Esophagus (tissue), 2 donors: ENCODE results near the gene NCOA7. TPM values are rescaled to one million over a fixed set of nuclear protein-coding genes. Genes with fewer than 3 reads are reported as not detected.
"Not testable (repeated sequence)": the region's sequence is repeated elsewhere in the genome, so short reads cannot be mapped to it uniquely, and the experiment has no call there.

Experiments used
- H3K27ac ChIP-seq, 2 donors: one replicate each; pipeline ENCODE4 v1.5.1; 2013; ENCODE audit warnings: low read depth in 2 of 2, mild to moderate bottlenecking in 2 of 2, inconsistent platforms in 1 of 2, low read length in 1 of 2, moderate library complexity in 1 of 2
- H3K27me3 ChIP-seq, 2 donors: one replicate each; pipeline ENCODE4 v1.6.1; 2013; ENCODE audit warnings: low read length in 2 of 2, control low read depth in 1 of 2, mild to moderate bottlenecking in 1 of 2; ENCODE audit not compliant: insufficient read depth in 2 of 2, control insufficient read depth in 1 of 2
- H3K36me3 ChIP-seq, 2 donors: one replicate each; pipeline ENCODE4 v1.6.1; 2013; ENCODE audit warnings: low read length in 1 of 2; ENCODE audit not compliant: control insufficient read depth in 2 of 2, insufficient read depth in 2 of 2
- H3K4me1 ChIP-seq, 2 donors: one replicate each; pipeline ENCODE4 v1.6.1; 2013; ENCODE audit warnings: low read length in 1 of 2; ENCODE audit not compliant: control insufficient read depth in 2 of 2, insufficient read depth in 2 of 2
- H3K4me3 ChIP-seq, 2 donors: one replicate each; pipeline ENCODE4 v1.5.1; 2013; ENCODE audit warnings: low read length in 2 of 2, mild to moderate bottlenecking in 2 of 2, low read depth in 1 of 2, moderate library complexity in 1 of 2
- H3K9me3 ChIP-seq, 2 donors: one replicate each; pipeline ENCODE4 v1.6.1; 2013; ENCODE audit warnings: mild to moderate bottlenecking in 2 of 2, low read depth in 1 of 2, low read length in 1 of 2, moderate library complexity in 1 of 2; ENCODE audit not compliant: control insufficient read depth in 2 of 2, insufficient read depth in 1 of 2
- WGBS, 2 donors: extraction: QIAGEN DNeasy Blood & Tissue Kit; methylation state at CpG; one replicate each; pipeline ENCODE4 v1.1.7; 2013; 5-methylcytosine and 5-hydroxymethylcytosine counted together
- polyA plus RNA-seq, 2 donors: library from polyadenylated mRNA; stranded (reverse); fragments of 200-250 nt; gene quantifications; one replicate each; pipeline ENCODE4 v1.2.3, GENCODE V29; 2013
- donor health status: healthy with polysubstance abuse.
- donor health status: Bipolar disorder and iron deficiency.

Gene NCOA7
- polyA plus RNA-seq, 2 donors: 9.3 to 24.1 TPM

- not testable (repeated sequence) for H3K27me3 ChIP-seq, H3K27ac ChIP-seq, H3K4me1 ChIP-seq, H3K36me3 ChIP-seq, H3K9me3 ChIP-seq, H3K4me3 ChIP-seq
- 77 to 79% methylated on average over 14 of the region's 14 CpGs for WGBS, 2 donors
Measured at GRCh38 chr6:125776107-125776826, 14.5 kb upstream of the NCOA7 start.

- Histone ChIP-seq H3K27ac (peak overlapping the region; percentile 96 to 99), H3K27me3 (no peaks in the 10 kb centered on the region), H3K4me1 (no peaks in the 10 kb centered on the region), H3K36me3 (no peaks in the 10 kb centered on the region), H3K9me3 (no peaks in the 10 kb centered on the region), H3K4me3 (peak overlapping the region; percentile 58 to 77)
- WGBS, 2 donors: 13 to 14% methylated on average over 17 of the region's 17 CpGs
Measured at GRCh38 chr6:125779924-125780539, 10.7 kb upstream of the NCOA7 start.

- no peaks in the 10 kb centered on the region for H3K36me3 ChIP-seq
- no peaks in the 10 kb centered on the region for H3K9me3 ChIP-seq
- H3K27me3 ChIP-seq: no peaks in the 10 kb centered on the region
- no peaks in the 10 kb centered on the region for H3K4me1 ChIP-seq
- peak overlapping the region; percentile 96 to 99 for H3K27ac ChIP-seq
- 0% methylated on average over 28 of the region's 28 CpGs for WGBS, 2 donors
- peak overlapping the region; percentile 58 to 77 for H3K4me3 ChIP-seq
Measured at GRCh38 chr6:125780540-125781313, 10.0 kb upstream of the NCOA7 start.

GRCh38 chr6:125781314-125781868 lies 9.4 kb upstream of the NCOA7 start:
- Histone ChIP-seq H3K4me3 (peak overlapping the region; percentile 58 to 77), H3K9me3 (no peaks in the 10 kb centered on the region), H3K4me1 (no peaks in the 10 kb centered on the region), H3K27ac (peak overlapping the region; percentile 96 to 99), H3K27me3 (no peaks in the 10 kb centered on the region), H3K36me3 (no peaks in the 10 kb centered on the region)
- WGBS, 2 donors: 0 to 1% methylated on average over 3 of the region's 3 CpGs

- H3K36me3 ChIP-seq: no peaks in the 10 kb centered on the region
- H3K4me1 ChIP-seq: no peaks in the 10 kb centered on the region
- WGBS, 2 donors: 50 to 64% methylated on average over 2 of the region's 2 CpGs
- no peaks in the 10 kb centered on the region for H3K27me3 ChIP-seq
- no peaks in the 10 kb centered on the region for H3K9me3 ChIP-seq
- H3K4me3 ChIP-seq: no peak overlapping the region
- no peak overlapping the region for H3K27ac ChIP-seq
Measured at GRCh38 chr6:125784365-125784764, 6.4 kb upstream of the NCOA7 start.

GRCh38 chr6:125787791-125788190 lies 3.0 kb upstream of the NCOA7 start:
- Histone ChIP-seq H3K27ac (no peak overlapping the region), H3K36me3 (no peaks in the 10 kb centered on the region), H3K4me3 (no peak overlapping the region), H3K27me3 (no peaks in the 10 kb centered on the region), H3K9me3 (no peaks in the 10 kb centered on the region), H3K4me1 (no peaks in the 10 kb centered on the region)
- 34 to 39% methylated on average over 2 of the region's 2 CpGs for WGBS, 2 donors

- no peaks in the 10 kb centered on the region for H3K9me3 ChIP-seq
- 41 to 65% methylated on average over 1 of the region's 1 CpG for WGBS, 2 donors
- H3K27ac ChIP-seq: peak overlapping the region in 1 of 2 donors; percentile 42
- no peaks in the 10 kb centered on the region for H3K36me3 ChIP-seq
- no peaks in the 10 kb centered on the region for H3K4me1 ChIP-seq
- H3K4me3 ChIP-seq: no peak overlapping the region
- no peaks in the 10 kb centered on the region for H3K27me3 ChIP-seq
Measured at GRCh38 chr6:125789167-125789566, 1.6 kb upstream of the NCOA7 start.

- Histone ChIP-seq H3K27me3 (no peaks in the 10 kb centered on the region), H3K9me3 (no peaks in the 10 kb centered on the region), H3K36me3 (no peaks in the 10 kb centered on the region), H3K4me1 (no peaks in the 10 kb centered on the region), H3K27ac (peak overlapping the region; percentile 92 to 97), H3K4me3 (peak overlapping the region; percentile 67 to 98)
- 12% methylated on average over 19 of the region's 19 CpGs for WGBS, 2 donors
Measured at GRCh38 chr6:125789576-125790357, 993 bp upstream of the NCOA7 start.
